Bone marrow (tissue), 2 donors: ENCODE measurements around the gene TMEM156.
"Not testable (repeated sequence)": the region's sequence is repeated elsewhere in the genome, so short reads cannot be mapped to it uniquely, and the experiment has no call there.

Source experiments
- DNase-seq, 2 donors: peaks; one replicate each; lab custom pipeline; 2025; lab: John Stamatoyannopoulos, UW

The TMEM156 gene

GRCh38 chr4:38990241-38990640 lies 42.0 kb downstream of the TMEM156 start:
- no peak for DNase-seq

- DNase-seq = no peak
Measured at GRCh38 chr4:38989487-38989886, 42.7 kb downstream of the TMEM156 start.

GRCh38 chr4:38988353-38988752 lies 43.9 kb downstream of the TMEM156 start:
- DNase-seq = not testable (repeated sequence)

GRCh38 chr4:38987491-38987890 lies 44.7 kb downstream of the TMEM156 start:
- no peak for DNase-seq

- peak in 1 of 2 donors; percentile 16 for DNase-seq
Measured at GRCh38 chr4:38985410-38986100, 46.7 kb downstream of the TMEM156 start.

GRCh38 chr4:38983787-38984598 lies 48.2 kb downstream of the TMEM156 start:
- no peak for DNase-seq

- no peak for DNase-seq
Measured at GRCh38 chr4:38983291-38983690, 48.9 kb downstream of the TMEM156 start.

DNA sequence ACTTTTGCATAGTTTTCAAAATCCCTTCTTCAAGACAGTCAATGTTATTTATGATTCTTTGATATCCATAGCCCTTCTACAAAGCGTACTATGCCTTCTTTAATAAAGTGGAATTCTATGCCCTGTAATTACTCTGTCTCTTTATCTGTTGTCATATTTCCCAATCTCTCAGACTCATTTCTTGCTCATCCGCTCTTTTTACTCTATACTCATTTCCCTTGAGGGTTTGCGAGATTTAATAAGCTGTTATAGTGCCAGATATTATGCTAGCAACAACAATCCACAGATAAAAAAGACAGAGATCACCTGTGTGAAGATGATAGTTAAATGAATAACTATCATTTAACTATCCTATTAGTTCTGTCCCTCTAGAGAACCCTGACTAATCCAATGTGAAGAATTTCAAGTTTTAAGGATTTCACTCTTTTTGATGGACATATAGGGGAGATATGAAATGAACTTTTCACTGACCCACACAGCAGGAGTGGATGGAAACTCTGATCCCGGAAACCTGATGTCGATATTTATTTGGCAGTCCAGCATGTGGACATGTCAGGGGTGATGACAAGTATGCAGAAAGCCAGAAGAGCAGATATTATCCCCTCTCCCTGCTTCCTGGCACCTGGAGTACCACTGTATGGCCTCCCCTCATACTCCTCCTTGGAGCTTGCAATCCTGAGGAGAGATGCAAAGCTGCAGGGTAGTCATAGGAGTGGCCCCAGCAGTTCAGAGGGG lies 49.7 kb downstream of the TMEM156 start:
- DNase-seq = no peak

- peak in 1 of 2 donors; percentile 60 for DNase-seq
Measured at GRCh38 chr4:38980903-38981676, 51.1 kb downstream of the TMEM156 start.

- no peak for DNase-seq
Measured at GRCh38 chr4:38979511-38980230, 52.5 kb downstream of the TMEM156 start.

- DNase-seq = no peak
Measured at GRCh38 chr4:38979081-38979480, 53.1 kb downstream of the TMEM156 start.

DNA sequence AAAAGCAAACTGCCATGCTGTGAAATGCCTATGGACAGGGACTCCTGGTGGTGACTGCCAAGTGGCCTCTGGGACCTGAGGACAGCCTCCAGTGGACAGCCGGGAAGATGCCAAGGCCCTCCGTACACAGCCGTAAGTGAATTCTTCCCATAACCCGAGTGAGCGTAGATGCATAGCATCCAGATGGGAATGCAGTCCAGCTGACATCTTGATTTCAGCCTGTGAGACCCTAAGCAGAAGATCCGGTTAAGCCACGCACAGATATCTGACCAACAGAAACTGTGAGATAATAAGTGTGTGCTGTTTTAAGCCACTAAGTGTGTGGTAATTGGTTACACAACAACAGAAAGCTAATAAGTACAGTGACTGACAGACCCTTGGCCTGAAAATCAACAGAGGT lies 55.9 kb downstream of the TMEM156 start:
- no peak for DNase-seq

GRCh38 chr4:38968668-38969067 lies 63.5 kb downstream of the TMEM156 start:
- DNase-seq = no peak

- no peak for DNase-seq
Measured at GRCh38 chr4:38967260-38968095, 64.7 kb downstream of the TMEM156 start.

DNA sequence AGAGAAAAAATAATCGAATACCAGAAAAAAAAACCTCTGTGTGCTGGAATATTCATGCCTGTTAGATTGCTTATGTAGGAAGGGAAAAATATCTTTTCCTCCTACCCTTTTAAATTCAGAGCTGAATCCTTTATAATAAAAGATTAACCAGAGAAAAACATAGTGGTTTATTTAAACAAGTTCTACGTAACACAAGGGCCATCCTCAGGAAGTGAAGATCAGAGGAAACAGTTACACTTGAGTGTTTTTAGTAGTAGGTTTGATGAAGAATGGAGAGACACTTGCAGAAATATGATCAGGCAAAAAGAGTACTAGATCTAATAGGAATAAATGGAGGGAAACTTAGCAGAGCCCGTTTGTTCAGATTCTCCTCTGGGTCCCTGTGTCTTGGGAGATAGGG lies 66.3 kb downstream of the TMEM156 start:
- DNase-seq = peak in 1 of 2 donors; percentile 28

GRCh38 chr4:38964942-38965775 lies 67.0 kb downstream of the TMEM156 start:
- no peak for DNase-seq

DNA sequence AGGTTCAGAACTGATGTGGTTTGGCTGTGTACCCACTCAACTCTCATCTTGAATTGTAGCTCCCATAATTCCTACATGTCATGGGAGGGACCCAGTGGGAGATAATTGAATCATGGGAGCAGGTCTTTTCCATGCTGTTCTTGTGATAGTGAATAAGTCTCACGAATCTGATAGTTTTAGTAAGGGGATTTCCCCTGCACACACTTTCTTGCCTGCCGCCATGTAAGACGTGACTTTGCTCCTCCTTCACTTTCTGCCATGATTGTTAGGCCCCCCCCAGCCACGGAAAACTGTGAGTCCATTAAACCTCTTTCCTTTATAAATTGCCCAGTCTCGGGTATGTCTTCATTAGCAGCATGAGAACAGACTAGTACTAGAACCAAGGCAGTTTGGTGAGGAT lies 73.0 kb downstream of the TMEM156 start:
- DNase-seq = not testable (repeated sequence)

DNA sequence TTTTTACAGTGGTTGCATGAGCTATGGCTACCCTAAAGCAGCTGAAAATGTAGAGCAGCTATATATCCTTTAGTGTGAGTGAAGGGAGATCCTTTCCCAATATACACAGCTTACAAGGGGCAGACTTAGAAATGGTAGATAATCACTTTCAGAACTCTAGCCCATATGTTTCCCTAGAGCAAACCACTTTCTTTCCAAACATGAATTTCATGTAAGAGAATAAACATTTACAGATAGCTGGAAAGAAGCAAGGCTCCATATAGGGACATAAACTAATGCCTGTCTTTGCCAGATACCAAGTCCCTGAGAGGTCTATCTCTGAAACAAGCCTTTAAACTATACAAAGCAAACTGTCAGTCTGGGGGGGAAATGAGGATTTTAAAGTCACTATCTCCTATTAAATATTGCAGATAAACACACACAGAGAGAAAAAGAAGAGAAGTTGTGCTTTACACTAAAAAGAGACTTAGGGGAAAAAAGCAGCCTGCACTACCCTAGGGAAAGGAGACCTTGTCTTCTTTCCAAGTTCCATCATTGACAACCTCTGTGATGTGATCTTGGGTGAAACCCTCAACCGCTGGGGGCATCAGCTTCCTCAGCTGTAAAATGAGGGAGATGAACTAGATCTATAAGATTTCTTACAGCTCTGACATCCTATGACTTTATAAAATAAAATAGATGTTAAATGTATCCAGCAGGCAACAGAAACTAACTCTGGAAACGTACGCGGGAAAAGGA lies 73.6 kb downstream of the TMEM156 start:
- DNase-seq = peak in 1 of 2 donors; percentile 92

DNA sequence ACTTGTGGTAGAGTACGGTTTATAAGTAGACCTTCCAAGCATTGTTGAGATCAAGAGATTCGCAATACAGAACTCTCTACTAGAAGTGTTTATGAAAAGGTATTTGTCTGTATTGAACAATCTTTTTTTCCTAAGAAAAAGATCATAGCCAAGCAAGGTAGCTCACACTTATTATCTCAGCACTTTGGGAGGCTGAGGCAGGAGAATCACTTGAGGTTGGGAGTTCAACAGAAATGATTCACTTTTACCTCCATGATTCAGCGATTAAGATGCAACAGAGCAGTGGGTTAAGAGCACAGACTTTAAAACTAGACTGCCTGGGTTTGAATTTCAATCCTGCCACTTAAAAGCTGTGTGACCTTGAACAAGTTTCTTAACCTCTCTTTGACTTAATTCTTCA lies 74.3 kb downstream of the TMEM156 start:
- no peak for DNase-seq
